Subcutaneous adipose tissue (tissue), 4 donors: ENCODE data around the gene RAB6D. TPM values are rescaled to one million over a fixed set of nuclear protein-coding genes. Genes with fewer than 3 reads are reported as not detected.

ENCODE experiments used
- total RNA-seq, 4 donors: library from RNA; depleted of rRNA; stranded (reverse); fragments of >200 nt; gene quantifications; one replicate each; pipeline ENCODE4 v1.1.0, GENCODE V29; 2016
- TF ChIP-seq, protein P1 (sequence below): fragments of 450-650 bp; IDR thresholded peaks from one replicate; pipeline ENCODE4 v1.5.1; 2016; ENCODE audit warnings: low read depth, mild to moderate bottlenecking, control low read depth, antibody characterized with exemption, moderate library complexity

The RAB6D gene
- total RNA-seq, 4 donors from 2014 or later, result not detected

DNA sequence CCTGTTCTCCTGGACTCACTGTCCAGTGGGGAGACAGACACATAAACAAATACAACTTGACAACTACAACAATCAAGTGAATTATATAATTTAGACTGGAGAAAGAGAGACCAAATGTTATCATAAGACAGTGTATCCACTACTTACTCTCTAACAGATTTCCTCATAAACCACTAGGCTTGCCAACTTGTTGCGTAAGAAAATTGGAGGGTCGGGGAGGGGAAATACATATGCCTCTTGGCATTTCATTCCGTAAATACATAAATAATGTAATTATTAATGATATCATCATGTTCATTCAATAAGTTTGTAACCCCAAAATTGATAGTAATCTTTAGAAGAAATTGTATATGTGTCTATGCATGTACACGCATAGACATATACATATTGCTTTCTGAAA, 14.9 kb downstream of the RAB6D start:
- TF ChIP-seq, protein P1, sequence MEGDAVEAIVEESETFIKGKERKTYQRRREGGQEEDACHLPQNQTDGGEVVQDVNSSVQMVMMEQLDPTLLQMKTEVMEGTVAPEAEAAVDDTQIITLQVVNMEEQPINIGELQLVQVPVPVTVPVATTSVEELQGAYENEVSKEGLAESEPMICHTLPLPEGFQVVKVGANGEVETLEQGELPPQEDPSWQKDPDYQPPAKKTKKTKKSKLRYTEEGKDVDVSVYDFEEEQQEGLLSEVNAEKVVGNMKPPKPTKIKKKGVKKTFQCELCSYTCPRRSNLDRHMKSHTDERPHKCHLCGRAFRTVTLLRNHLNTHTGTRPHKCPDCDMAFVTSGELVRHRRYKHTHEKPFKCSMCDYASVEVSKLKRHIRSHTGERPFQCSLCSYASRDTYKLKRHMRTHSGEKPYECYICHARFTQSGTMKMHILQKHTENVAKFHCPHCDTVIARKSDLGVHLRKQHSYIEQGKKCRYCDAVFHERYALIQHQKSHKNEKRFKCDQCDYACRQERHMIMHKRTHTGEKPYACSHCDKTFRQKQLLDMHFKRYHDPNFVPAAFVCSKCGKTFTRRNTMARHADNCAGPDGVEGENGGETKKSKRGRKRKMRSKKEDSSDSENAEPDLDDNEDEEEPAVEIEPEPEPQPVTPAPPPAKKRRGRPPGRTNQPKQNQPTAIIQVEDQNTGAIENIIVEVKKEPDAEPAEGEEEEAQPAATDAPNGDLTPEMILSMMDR, result no peak

DNA sequence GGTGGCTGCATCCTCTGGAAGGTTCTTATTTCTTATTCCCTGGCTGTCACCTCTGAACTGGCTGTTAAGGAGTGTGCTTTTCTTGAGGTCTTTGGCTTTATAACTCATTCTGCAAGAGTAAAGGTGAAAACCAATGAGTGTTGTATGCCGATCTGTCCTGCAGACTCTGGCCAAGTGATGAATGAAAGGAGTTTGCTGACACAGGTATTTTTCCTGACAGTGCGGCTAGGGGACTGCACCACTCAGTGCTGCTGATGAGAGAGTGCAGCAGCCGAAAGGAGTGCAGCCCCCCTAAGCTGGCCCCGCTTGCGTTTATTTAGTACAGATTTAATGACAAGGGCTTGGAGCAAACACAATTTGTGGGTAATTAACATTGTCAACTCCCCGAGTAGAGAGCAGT, 41.8 kb downstream of the RAB6D start:
- TF ChIP-seq, protein P1, result no peak

Other genes with a start within 250 kb of the RAB6D start
- not detected for gene POTEE, start 154.6 kb downstream of the RAB6D start, total RNA-seq
- not detected for gene TUBA3D, start 112.0 kb upstream of the RAB6D start, total RNA-seq
- gene MZT2A, start 128.2 kb upstream of the RAB6D start, total RNA-seq, result 10 to 100 TPM; 21.4 to 53.3 (median 42.0) TPM
- gene CCDC74A, start 163.7 kb upstream of the RAB6D start, total RNA-seq, result 1 to 10 TPM; 3.0 to 6.3 (median 4.1) TPM